Nephron progenitor cell (in vitro differentiated cells): Measurements from ENCODE around the gene COX8A.

ENCODE experiments used
- DNase-seq: peaks from one replicate; pipeline ENCODE4 v3.0.0; 2021
- H3K27ac Mint-ChIP-seq: 2 replicates; pipeline ENCODE4 v1.8.0; 2021; ENCODE audit warnings: mild to moderate bottlenecking, moderate library complexity, mixed read lengths
- H3K27me3 Mint-ChIP-seq: 2 replicates; pipeline ENCODE4 v1.8.0; 2021; ENCODE audit warnings: mild to moderate bottlenecking, low read depth, mixed read lengths; ENCODE audit not compliant: poor library complexity
- H3K36me3 Mint-ChIP-seq: 2 replicates; pipeline ENCODE4 v1.8.0; 2021; ENCODE audit warnings: low read depth, mixed read lengths
- H3K4me1 Mint-ChIP-seq: 2 replicates; pipeline ENCODE4 v1.8.0; 2021; ENCODE audit warnings: mixed read lengths
- H3K4me3 Mint-ChIP-seq: 2 replicates; pipeline ENCODE4 v1.8.0; 2021; ENCODE audit warnings: mild to moderate bottlenecking, moderate library complexity, mixed read lengths
- H3K9me3 Mint-ChIP-seq: 2 replicates; pipeline ENCODE4 v1.8.0; 2021; ENCODE audit warnings: mild to moderate bottlenecking, moderate library complexity, mixed read lengths
- CTCF ChIP-seq: fragments of 200-600 bp; sonication (generic); IDR thresholded peaks from 2 replicates; pipeline ENCODE4 v1.5.0; 2021; ENCODE audit warnings: antibody characterized with exemption

The COX8A gene

GRCh38 chr11:64007629-64008282, 33.3 kb downstream of the COX8A start:
- Mint-ChIP-seq H3K27me3 (peaks cover 75% of the 10 kb centered on the region), H3K36me3 (no peaks in the 10 kb centered on the region), H3K9me3 (peaks cover 9% of the 10 kb centered on the region), H3K4me3 (peak overlapping the region; percentile 39), H3K27ac (no peak overlapping the region), H3K4me1 (peaks cover 41% of the 10 kb centered on the region)
- peak; percentile 73 for DNase-seq
- TF ChIP-seq CTCF: peak; percentile 25

- Mint-ChIP-seq H3K27ac (no peak overlapping the region), H3K27me3 (peaks cover 75% of the 10 kb centered on the region), H3K9me3 (peaks cover 9% of the 10 kb centered on the region), H3K4me1 (peaks cover 47% of the 10 kb centered on the region), H3K36me3 (no peaks in the 10 kb centered on the region), H3K4me3 (peak overlapping the region; percentile 39)
- TF ChIP-seq CTCF: no peak
- DNase-seq: no peak
These were observed 34.0 kb downstream of the COX8A start for GRCh38 chr11:64008283-64008913.

- Mint-ChIP-seq H3K27me3 (peaks cover 76% of the 10 kb centered on the region), H3K27ac (no peak overlapping the region), H3K9me3 (peaks cover 9% of the 10 kb centered on the region), H3K36me3 (no peaks in the 10 kb centered on the region), H3K4me3 (no peak overlapping the region), H3K4me1 (peaks cover 48% of the 10 kb centered on the region)
- no peak for TF ChIP-seq CTCF
- DNase-seq: no peak
These were observed 34.7 kb downstream of the COX8A start for GRCh38 chr11:64008914-64009633.

GRCh38 chr11:64009710-64010109, 35.3 kb downstream of the COX8A start:
- TF ChIP-seq CTCF: no peak
- no peak overlapping the region for H3K4me3 Mint-ChIP-seq
- H3K27me3 Mint-ChIP-seq: peaks cover 77% of the 10 kb centered on the region
- no peaks in the 10 kb centered on the region for H3K36me3 Mint-ChIP-seq
- H3K27ac Mint-ChIP-seq: no peak overlapping the region
- peaks cover 53% of the 10 kb centered on the region for H3K4me1 Mint-ChIP-seq
- no peak for DNase-seq
- H3K9me3 Mint-ChIP-seq: peaks cover 9% of the 10 kb centered on the region

- TF ChIP-seq CTCF: no peak
- Mint-ChIP-seq H3K4me1 (peaks cover 61% of the 10 kb centered on the region), H3K27ac (no peak overlapping the region), H3K27me3 (peaks cover 74% of the 10 kb centered on the region), H3K9me3 (peaks cover 9% of the 10 kb centered on the region), H3K36me3 (no peaks in the 10 kb centered on the region), H3K4me3 (no peak overlapping the region)
- no peak for DNase-seq
These were observed 36.4 kb downstream of the COX8A start for GRCh38 chr11:64010783-64011182.
